Ishikawa (cell line): ENCODE measurements around the gene UBALD1.

Source experiments
- EGR1 ChIP-seq: IDR thresholded peaks from 2 replicates; pipeline ENCODE4 v1.6.1; 2012
- EP300 ChIP-seq: IDR thresholded peaks from 2 replicates; pipeline ENCODE4 v1.6.1; 2012; ENCODE audit warnings: borderline replicate concordance
- TAF1 ChIP-seq: IDR thresholded peaks from 2 replicates; pipeline ENCODE4 v1.6.1; 2012; ENCODE audit warnings: low read depth, mild to moderate bottlenecking
- TCF12 ChIP-seq: IDR thresholded peaks from 2 replicates; pipeline ENCODE4 v1.6.1; 2012; ENCODE audit warnings: low read depth
- YY1 ChIP-seq: IDR thresholded peaks from 2 replicates; pipeline ENCODE4 v1.6.1; 2012; ENCODE audit warnings: low read depth

DNA sequence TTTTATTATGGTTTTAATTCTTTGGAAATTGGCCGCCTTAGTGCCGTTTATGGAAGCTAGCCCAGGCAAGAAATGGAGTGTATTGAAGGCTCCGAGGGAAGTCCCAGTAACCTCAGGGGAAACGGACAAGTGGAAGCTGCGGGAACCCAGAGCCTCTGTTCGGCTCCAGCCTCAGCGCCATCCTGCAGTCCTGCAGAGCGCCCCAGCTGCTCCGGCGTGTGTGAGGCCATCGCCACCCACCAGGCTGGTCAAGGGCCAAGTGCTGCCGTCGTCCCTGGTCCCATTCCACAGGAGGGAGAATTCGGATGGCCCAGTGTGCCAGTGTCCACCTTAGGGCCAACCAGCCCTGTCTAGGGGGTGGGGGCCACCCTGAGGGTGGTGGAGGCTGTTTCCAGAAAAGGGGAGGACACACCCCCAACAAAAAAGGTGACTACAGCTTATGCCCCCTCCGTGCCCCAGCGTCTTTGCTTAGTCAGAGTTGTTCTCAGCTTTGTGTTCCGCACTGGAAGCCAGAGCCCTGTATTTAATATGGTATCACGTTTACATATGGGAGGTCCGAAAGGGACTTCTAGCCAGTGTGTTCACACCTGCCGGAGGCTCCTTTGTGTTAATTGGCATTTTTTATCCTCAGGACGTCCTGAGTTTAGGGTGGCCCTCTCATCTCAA, 22.9 kb upstream of the UBALD1 start:
- TF ChIP-seq TCF12: no peak
- TF ChIP-seq TAF1: no peak
- TF ChIP-seq EP300: no peak
- no peak for TF ChIP-seq YY1
- no peak for TF ChIP-seq EGR1
